Osteocyte (in vitro differentiated cells): ENCODE measurements around the gene ADGRA3. TPM values are rescaled to one million over a fixed set of nuclear protein-coding genes. Genes with fewer than 3 reads are reported as not detected.

Source experiments
- DNase-seq: peaks from one replicate; pipeline ENCODE4 v3.0.0; 2021; ENCODE audit warnings: mixed read lengths; ENCODE audit not compliant: unreplicated experiment; ENCODE audit errors: extremely low spot score
- H3K27ac Mint-ChIP-seq: one replicate; pipeline ENCODE4 v1.8.0; 2021; ENCODE audit warnings: mild to moderate bottlenecking, mixed read lengths; ENCODE audit not compliant: unreplicated experiment
- H3K27me3 Mint-ChIP-seq: one replicate; pipeline ENCODE4 v1.8.0; 2021; ENCODE audit warnings: mixed read lengths; ENCODE audit not compliant: unreplicated experiment
- H3K36me3 Mint-ChIP-seq: one replicate; pipeline ENCODE4 v1.8.0; 2021; ENCODE audit warnings: mixed read lengths; ENCODE audit not compliant: unreplicated experiment
- H3K4me1 Mint-ChIP-seq: one replicate; pipeline ENCODE4 v1.8.0; 2021; ENCODE audit warnings: mixed read lengths; ENCODE audit not compliant: unreplicated experiment
- H3K4me3 Mint-ChIP-seq: one replicate; pipeline ENCODE4 v1.8.0; 2021; ENCODE audit warnings: mild to moderate bottlenecking, moderate library complexity, mixed read lengths; ENCODE audit not compliant: unreplicated experiment
- H3K9me3 Mint-ChIP-seq: one replicate; pipeline ENCODE4 v1.8.0; 2021; ENCODE audit warnings: mixed read lengths; ENCODE audit not compliant: unreplicated experiment
- CTCF ChIP-seq: fragments of 200-600 bp; sonication (generic); IDR thresholded peaks from 2 replicates; pipeline ENCODE4 v1.5.0; 2021; ENCODE audit warnings: antibody characterized with exemption, mild to moderate bottlenecking, moderate library complexity
- total RNA-seq: library from RNA; stranded (reverse); gene quantifications from 2 replicates; pipeline ENCODE4 v1.2.1, GENCODE V29; 2021

Gene ADGRA3
- total RNA-seq, 1 donor from 2014 or later: 32.2 TPM

GRCh38 chr4:22490718-22491315 is 25.0 kb downstream of the ADGRA3 start:
- H3K27me3 Mint-ChIP-seq: no peaks in the 10 kb centered on the region
- H3K4me3 Mint-ChIP-seq: no peak overlapping the region
- H3K4me1 Mint-ChIP-seq: peaks cover 12% of the 10 kb centered on the region
- no peak for TF ChIP-seq CTCF
- H3K27ac Mint-ChIP-seq: no peak overlapping the region
- no peak for DNase-seq
- peaks cover 3% of the 10 kb centered on the region for H3K9me3 Mint-ChIP-seq
- no peaks in the 10 kb centered on the region for H3K36me3 Mint-ChIP-seq

DNA sequence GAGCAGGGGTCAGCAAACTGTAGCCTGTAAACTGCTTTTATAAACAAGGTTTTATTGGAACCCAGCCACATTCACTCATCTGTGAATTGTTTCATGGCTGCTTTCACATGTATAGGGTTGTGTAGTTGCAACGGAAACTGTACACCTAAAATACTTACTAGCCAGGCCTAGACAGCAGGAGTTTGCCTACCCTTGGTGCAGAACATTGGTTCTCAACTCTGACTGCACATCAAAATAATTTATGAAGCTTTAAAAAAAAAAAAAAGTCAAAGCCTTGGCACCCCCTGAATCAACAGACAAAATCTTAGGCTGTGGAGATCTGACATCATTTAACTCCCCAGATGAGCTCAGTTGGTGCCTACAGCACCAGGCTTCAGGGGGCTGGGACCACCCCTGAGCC is 27.8 kb downstream of the ADGRA3 start:
- no peaks in the 10 kb centered on the region for H3K27me3 Mint-ChIP-seq
- H3K4me1 Mint-ChIP-seq: peaks cover 30% of the 10 kb centered on the region
- H3K27ac Mint-ChIP-seq: no peak overlapping the region
- DNase-seq: no peak
- no peak for TF ChIP-seq CTCF
- no peaks in the 10 kb centered on the region for H3K9me3 Mint-ChIP-seq
- H3K4me3 Mint-ChIP-seq: no peak overlapping the region
- no peaks in the 10 kb centered on the region for H3K36me3 Mint-ChIP-seq

- no peaks in the 10 kb centered on the region for H3K9me3 Mint-ChIP-seq
- H3K4me1 Mint-ChIP-seq: peaks cover 37% of the 10 kb centered on the region
- H3K4me3 Mint-ChIP-seq: no peak overlapping the region
Measured at GRCh38 chr4:22487328-22487727, 28.5 kb downstream of the ADGRA3 start.

GRCh38 chr4:22486276-22486675 is 29.6 kb downstream of the ADGRA3 start:
- H3K4me3 Mint-ChIP-seq: no peak overlapping the region
- TF ChIP-seq CTCF: no peak
- H3K27ac Mint-ChIP-seq: no peak overlapping the region
- H3K27me3 Mint-ChIP-seq: no peaks in the 10 kb centered on the region
- DNase-seq: no peak
- H3K9me3 Mint-ChIP-seq: no peaks in the 10 kb centered on the region
- peaks cover 37% of the 10 kb centered on the region for H3K4me1 Mint-ChIP-seq
- H3K36me3 Mint-ChIP-seq: no peaks in the 10 kb centered on the region

More at GRCh38 chr4:22487328-22487727, 28.5 kb downstream of the ADGRA3 start:
- Mint-ChIP-seq H3K27me3 (no peaks in the 10 kb centered on the region), H3K36me3 (no peaks in the 10 kb centered on the region), H3K27ac (no peak overlapping the region)
- no peak for DNase-seq
- TF ChIP-seq CTCF: no peak

DNA sequence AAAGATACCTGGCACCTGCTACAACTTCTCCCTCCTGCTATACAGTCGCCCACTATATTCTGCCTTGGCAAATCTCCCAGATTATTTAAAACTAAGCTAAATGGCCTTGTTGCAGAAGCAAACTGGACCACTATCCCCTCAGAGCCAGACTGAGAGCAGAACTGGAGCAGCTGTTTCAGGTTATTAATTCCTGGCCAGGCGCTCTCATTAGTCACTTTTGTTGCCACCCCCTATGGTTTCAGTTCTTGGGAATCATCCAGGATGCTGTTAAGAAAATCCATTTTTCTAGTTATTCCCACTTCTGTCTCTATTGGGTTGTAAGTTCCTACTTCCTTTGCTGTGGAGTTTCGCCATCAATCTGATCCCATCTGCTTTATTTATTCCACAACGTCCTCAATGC is 30.1 kb downstream of the ADGRA3 start:
- DNase-seq: no peak
- no peak overlapping the region for H3K27ac Mint-ChIP-seq
- H3K4me3 Mint-ChIP-seq: no peak overlapping the region
- H3K27me3 Mint-ChIP-seq: no peaks in the 10 kb centered on the region
- H3K9me3 Mint-ChIP-seq: no peaks in the 10 kb centered on the region
- TF ChIP-seq CTCF: no peak
- no peaks in the 10 kb centered on the region for H3K36me3 Mint-ChIP-seq
- H3K4me1 Mint-ChIP-seq: peaks cover 37% of the 10 kb centered on the region
